Measurements from ENCODE around the gene STX16. TPM values are rescaled to one million over a fixed set of nuclear protein-coding genes. Genes with fewer than 3 reads are reported as not detected.

The STX16 gene
- total and polyA plus RNA-seq, 2 donors (not counting 1 experiment from before 2014, with no cell fraction given) = 110 to 117 TPM

- POLR2A ChIA-PET = no interaction called here
- ATAC-seq (ENCODE audit: low read depth) = no peak
These were observed 58.6 kb downstream of the STX16 start for GRCh38 chr20:58709703-58710039.

More at GRCh38 chr20:58709703-58710039, 58.6 kb downstream of the STX16 start:
- DNase-seq = no peak
- WGBS (ENCODE audit: insufficient coverage) = 87% methylated on average over 4 of the region's 4 CpGs
- Mint-ChIP-seq H3K4me1 (no peaks in the 10 kb centered on the region), H3K27ac (no peak overlapping the region), H3K9me3 (ENCODE audit: insufficient read depth) (no peaks in the 10 kb centered on the region), H3K4me3 (no peak overlapping the region), H3K27me3 (no peaks in the 10 kb centered on the region)
- no peaks in the 10 kb centered on the region for H4K20me1 ChIP-seq (ENCODE audit: control insufficient read depth, insufficient read depth, low read length, poor library complexity, severe bottlenecking)
- H3K4me2 ChIP-seq (replicated peaks; ENCODE audit: low read depth, low read length, poor library complexity, severe bottlenecking) = no peak overlapping the region
- H3K4me1 ChIP-seq (ENCODE audit: control insufficient read depth in 2 of 2, insufficient read depth in 2 of 2, low read length in 2 of 2) = no peaks in the 10 kb centered on the region
- H3K4me3 ChIP-seq (ENCODE audit: control extremely low read depth in 1 of 5, extremely low read depth in 1 of 5, insufficient read depth in 1 of 5, low read depth in 2 of 5, low read length in 4 of 5) = no peak overlapping the region
- intact Hi-C loops (cut with micrococcal nuclease) = no loop called here
- no peaks in the 10 kb centered on the region for H3K9me3 ChIP-seq (ENCODE audit: control extremely low read depth in 1 of 3, control insufficient read depth in 2 of 3, insufficient read depth in 1 of 3, low read length in 2 of 3)
- CTCF ChIA-PET = no interaction called here
- H3K36me3 ChIP-seq (replicated peaks in 1 of 2; ENCODE audit: control extremely low read depth in 1 of 2, control insufficient read depth in 1 of 2, extremely low read depth in 1 of 2, insufficient read depth in 2 of 2, low read length in 1 of 2) = no peaks in the 10 kb centered on the region
- H3K27me3 ChIP-seq (replicated peaks in 1 of 4; ENCODE audit: control extremely low read depth in 1 of 4, control insufficient read depth in 3 of 4, insufficient read depth in 4 of 4, low read length in 3 of 4) = no peaks in the 10 kb centered on the region
- H3K9ac ChIP-seq (ENCODE audit: low read length) = no peak overlapping the region
- no peak overlapping the region for H3K27ac ChIP-seq (ENCODE audit: low read length in 2 of 2)
- no peaks in the 10 kb centered on the region for H3K79me2 ChIP-seq (ENCODE audit: control insufficient read depth, insufficient read depth, low read length)
- H2AFZ ChIP-seq (ENCODE audit: insufficient read depth, low read depth, low read length, poor library complexity, severe bottlenecking) = no peak overlapping the region
- no peak for TF ChIP-seq CTCF (IDR thresholded peaks at IDR 0.05)
- no peak for TF ChIP-seq EZH2 (IDR thresholded peaks at IDR 0.05; ENCODE audit: borderline replicate concordance, insufficient read depth, low read depth, low read length, poor library complexity, severe bottlenecking)

Data from B cell (primary cell).